ENCODE data around the gene PARVB. TPM values are rescaled to one million over a fixed set of nuclear protein-coding genes. Genes with fewer than 3 reads are reported as not detected.

PARVB gene
- total and polyA plus RNA-seq, 10 of the 15 experiments (the other 5 are each of a cell fraction or from before 2014, with no cell fraction given), result 5.2 to 264 (median 76.0) TPM

DNA sequence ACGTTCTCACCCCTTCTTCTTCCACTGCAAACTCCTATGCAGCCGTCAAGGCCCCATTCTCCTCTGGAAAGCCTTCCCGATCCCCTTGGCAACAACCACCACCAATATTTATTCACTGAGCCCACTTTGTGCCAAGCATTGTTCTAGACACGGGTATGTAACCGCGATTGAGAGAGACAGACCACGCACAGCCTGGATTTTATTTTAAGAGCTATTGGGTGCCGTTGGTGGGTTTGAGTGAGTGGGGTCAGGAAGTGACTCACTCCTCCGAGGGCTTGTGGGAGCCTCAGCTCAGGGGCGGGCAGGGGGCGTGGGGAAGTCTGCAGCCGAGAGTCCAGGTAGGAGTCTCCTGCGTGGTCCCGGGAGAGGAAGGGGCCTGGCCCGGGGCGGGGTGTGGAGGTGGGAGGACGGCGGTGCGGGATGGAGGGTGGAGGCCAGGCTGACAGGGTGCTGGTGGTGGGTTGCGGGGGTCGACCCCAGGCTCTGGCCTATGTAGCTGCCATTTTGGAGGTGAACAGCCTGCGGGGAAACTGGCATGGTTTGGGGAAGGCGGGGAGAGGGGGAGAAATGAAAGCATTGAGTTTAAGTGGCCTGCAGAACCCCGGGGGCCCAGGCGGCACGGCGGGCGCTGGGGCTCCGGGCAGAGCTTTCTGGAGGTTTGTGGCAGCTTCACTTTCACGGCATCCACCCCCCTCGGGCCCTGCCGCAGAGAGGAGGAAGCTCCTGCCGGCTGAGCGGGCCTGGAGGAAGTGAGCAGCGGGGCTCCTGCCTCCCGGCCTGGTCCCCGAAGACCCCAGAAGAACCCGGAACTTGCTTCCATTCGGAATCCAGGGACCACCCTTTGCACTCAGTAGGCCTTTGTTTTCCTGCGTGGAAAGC lies 157.2 kb downstream of the PARVB start (continued):
- TF ChIP-seq, protein P1, sequence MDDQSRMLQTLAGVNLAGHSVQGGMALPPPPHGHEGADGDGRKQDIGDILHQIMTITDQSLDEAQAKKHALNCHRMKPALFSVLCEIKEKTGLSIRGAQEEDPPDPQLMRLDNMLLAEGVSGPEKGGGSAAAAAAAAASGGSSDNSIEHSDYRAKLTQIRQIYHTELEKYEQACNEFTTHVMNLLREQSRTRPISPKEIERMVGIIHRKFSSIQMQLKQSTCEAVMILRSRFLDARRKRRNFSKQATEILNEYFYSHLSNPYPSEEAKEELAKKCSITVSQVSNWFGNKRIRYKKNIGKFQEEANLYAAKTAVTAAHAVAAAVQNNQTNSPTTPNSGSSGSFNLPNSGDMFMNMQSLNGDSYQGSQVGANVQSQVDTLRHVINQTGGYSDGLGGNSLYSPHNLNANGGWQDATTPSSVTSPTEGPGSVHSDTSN (IDR thresholded peaks at IDR 0.05; ENCODE audit: insufficient replicate concordance, low read depth, low read length), result no peak
- TF ChIP-seq CBFB (IDR thresholded peaks at IDR 0.05; ENCODE audit: low read depth), result peak; percentile 64; the same call in 1 of the 2 replicates
- TF ChIP-seq, protein P2, sequence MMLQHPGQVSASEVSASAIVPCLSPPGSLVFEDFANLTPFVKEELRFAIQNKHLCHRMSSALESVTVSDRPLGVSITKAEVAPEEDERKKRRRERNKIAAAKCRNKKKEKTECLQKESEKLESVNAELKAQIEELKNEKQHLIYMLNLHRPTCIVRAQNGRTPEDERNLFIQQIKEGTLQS (IDR thresholded peaks at IDR 0.05; ENCODE audit: borderline replicate concordance, extremely low read depth, low read depth, low read length), result no peak
- TF ChIP-seq ZNF24 (IDR thresholded peaks at IDR 0.05), result no peak
- TF ChIP-seq NFYB (IDR thresholded peaks at IDR 0.05; ENCODE audit: insufficient read depth, low read depth, low read length), result no peak
- no peak for TF ChIP-seq CEBPB (IDR thresholded peaks at IDR 0.05; ENCODE audit: borderline replicate concordance in 1 of 2, low read depth in 2 of 2, low read length in 2 of 2)
- TF ChIP-seq SMAD5 (IDR thresholded peaks at IDR 0.05; ENCODE audit: low read depth), result peak; percentile 68; the same call in 1 of the 2 replicates
- no peak; the same call in 1 of the 2 replicates for TF ChIP-seq POLR2AphosphoS5 (IDR thresholded peaks at IDR 0.05; ENCODE audit: low read length)
- no peak for TF ChIP-seq BHLHE40 (IDR thresholded peaks at IDR 0.05; ENCODE audit: borderline replicate concordance in 1 of 2, low read depth in 2 of 2, low read length in 1 of 2)
- TF ChIP-seq POLR2AphosphoS2 (IDR thresholded peaks at IDR 0.05; ENCODE audit: low read depth, low read length), result no peak
- 0 out of 2 replicates have a peak, but pooled peaks have one; percentile 2 for TF ChIP-seq RAD51 (IDR thresholded peaks at IDR 0.05)
- TF ChIP-seq MEF2B (IDR thresholded peaks at IDR 0.05; ENCODE audit: partially characterized antibody, poor library complexity, severe bottlenecking), result peak; percentile 2
- TF ChIP-seq, protein P3, sequence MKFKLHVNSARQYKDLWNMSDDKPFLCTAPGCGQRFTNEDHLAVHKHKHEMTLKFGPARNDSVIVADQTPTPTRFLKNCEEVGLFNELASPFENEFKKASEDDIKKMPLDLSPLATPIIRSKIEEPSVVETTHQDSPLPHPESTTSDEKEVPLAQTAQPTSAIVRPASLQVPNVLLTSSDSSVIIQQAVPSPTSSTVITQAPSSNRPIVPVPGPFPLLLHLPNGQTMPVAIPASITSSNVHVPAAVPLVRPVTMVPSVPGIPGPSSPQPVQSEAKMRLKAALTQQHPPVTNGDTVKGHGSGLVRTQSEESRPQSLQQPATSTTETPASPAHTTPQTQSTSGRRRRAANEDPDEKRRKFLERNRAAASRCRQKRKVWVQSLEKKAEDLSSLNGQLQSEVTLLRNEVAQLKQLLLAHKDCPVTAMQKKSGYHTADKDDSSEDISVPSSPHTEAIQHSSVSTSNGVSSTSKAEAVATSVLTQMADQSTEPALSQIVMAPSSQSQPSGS (IDR thresholded peaks at IDR 0.05; ENCODE audit: low read length), result no peak
- TF ChIP-seq JUND (IDR thresholded peaks at IDR 0.05; ENCODE audit: low read depth, low read length), result 0 out of 2 replicates have a peak, but pooled peaks have one; percentile 17
- TF ChIP-seq, protein P4, sequence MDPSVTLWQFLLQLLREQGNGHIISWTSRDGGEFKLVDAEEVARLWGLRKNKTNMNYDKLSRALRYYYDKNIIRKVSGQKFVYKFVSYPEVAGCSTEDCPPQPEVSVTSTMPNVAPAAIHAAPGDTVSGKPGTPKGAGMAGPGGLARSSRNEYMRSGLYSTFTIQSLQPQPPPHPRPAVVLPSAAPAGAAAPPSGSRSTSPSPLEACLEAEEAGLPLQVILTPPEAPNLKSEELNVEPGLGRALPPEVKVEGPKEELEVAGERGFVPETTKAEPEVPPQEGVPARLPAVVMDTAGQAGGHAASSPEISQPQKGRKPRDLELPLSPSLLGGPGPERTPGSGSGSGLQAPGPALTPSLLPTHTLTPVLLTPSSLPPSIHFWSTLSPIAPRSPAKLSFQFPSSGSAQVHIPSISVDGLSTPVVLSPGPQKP (IDR thresholded peaks at IDR 0.05; ENCODE audit: low read depth, low read length), result no peak
- TF ChIP-seq SMARCA5 (IDR thresholded peaks at IDR 0.05), result peak; percentile 73
- TF ChIP-seq EZH2 (IDR thresholded peaks at IDR 0.05; ENCODE audit: borderline replicate concordance, control insufficient read depth, low read depth, low read length), result no peak
- no peak for TF ChIP-seq MYC (IDR thresholded peaks at IDR 0.05; ENCODE audit: insufficient read depth, insufficient read length, insufficient replicate concordance, low read length, severe bottlenecking)
- no peak for TF ChIP-seq MTA3 (IDR thresholded peaks at IDR 0.05; ENCODE audit: borderline replicate concordance, low read length)
- no peak for TF ChIP-seq NR2F1 (conservative IDR thresholded peaks at IDR 0.05)
- TF ChIP-seq HDAC6 (IDR thresholded peaks at IDR 0.05; ENCODE audit: unreplicated experiment), result no peak
- TF ChIP-seq FOXM1 (IDR thresholded peaks at IDR 0.05; ENCODE audit: low read depth, low read length), result no peak
- no peak for TF ChIP-seq RFX5 (IDR thresholded peaks at IDR 0.05; ENCODE audit: low read depth, low read length)

Data from GM12878 (cell line).